NCI-H1048 (cell line): ENCODE results near the gene MYH10.

Source experiments
- DNase-seq: peaks from one replicate; lab custom pipeline; 2025; lab: John Stamatoyannopoulos, UW

Gene MYH10

GRCh38 chr17:8494506-8495111, 135.9 kb downstream of the MYH10 start:
- DNase-seq, result no peak

- DNase-seq, result no peak
These were observed 136.5 kb downstream of the MYH10 start for GRCh38 chr17:8494021-8494420.

- no peak for DNase-seq
These were observed 138.4 kb downstream of the MYH10 start for GRCh38 chr17:8492121-8492520.

- no peak for DNase-seq
These were observed 140.1 kb downstream of the MYH10 start for GRCh38 chr17:8490256-8491023.

GRCh38 chr17:8489841-8490240, 140.7 kb downstream of the MYH10 start:
- no peak for DNase-seq

GRCh38 chr17:8488901-8489300, 141.6 kb downstream of the MYH10 start:
- DNase-seq, result no peak

GRCh38 chr17:8488491-8488890, 142.0 kb downstream of the MYH10 start:
- DNase-seq, result no peak

GRCh38 chr17:8487743-8488142, 142.8 kb downstream of the MYH10 start:
- no peak for DNase-seq

- DNase-seq, result no peak
These were observed 143.3 kb downstream of the MYH10 start for GRCh38 chr17:8487130-8487645.

- no peak for DNase-seq
These were observed 145.0 kb downstream of the MYH10 start for GRCh38 chr17:8485491-8485890.

- no peak for DNase-seq
These were observed 146.1 kb downstream of the MYH10 start for GRCh38 chr17:8484465-8484864.

- DNase-seq, result no peak
These were observed 148.0 kb downstream of the MYH10 start for GRCh38 chr17:8482546-8482945.

GRCh38 chr17:8481703-8482102, 148.8 kb downstream of the MYH10 start:
- no peak for DNase-seq

- no peak for DNase-seq
These were observed 149.4 kb downstream of the MYH10 start for GRCh38 chr17:8481089-8481488.

GRCh38 chr17:8480011-8480976, 150.2 kb downstream of the MYH10 start:
- DNase-seq, result no peak

- no peak for DNase-seq
These were observed 151.0 kb downstream of the MYH10 start for GRCh38 chr17:8479431-8479947.

GRCh38 chr17:8477715-8478441, 152.6 kb downstream of the MYH10 start:
- DNase-seq, result no peak

- no peak for DNase-seq
These were observed 153.4 kb downstream of the MYH10 start for GRCh38 chr17:8477171-8477570.

- DNase-seq, result no peak
These were observed 153.8 kb downstream of the MYH10 start for GRCh38 chr17:8476741-8477140.

- DNase-seq, result no peak
These were observed 154.7 kb downstream of the MYH10 start for GRCh38 chr17:8475781-8476180.

GRCh38 chr17:8475227-8475626, 155.3 kb downstream of the MYH10 start:
- no peak for DNase-seq
